ENCODE data around the gene TKT.

The TKT gene

GRCh38 chr3:53232641-53233377 lies 23.0 kb downstream of the TKT start:
- DNase-seq (ENCODE audit: low read depth in 1 of 2, low spot score in 1 of 2) = no peak
- in situ Hi-C loops (cut with HindIII; ENCODE audit: low pct_unique_long_range_greater_than_20kb, low sequenced_read_pairs) = no loop called here
- TF ChIP-seq JUND (IDR thresholded peaks at IDR 0.05; ENCODE audit: low read depth) = no peak

- in situ Hi-C loops (cut with HindIII; ENCODE audit: low pct_unique_long_range_greater_than_20kb, low sequenced_read_pairs) = no loop called here
- no peak for DNase-seq (ENCODE audit: low read depth in 1 of 2, low spot score in 1 of 2)
- TF ChIP-seq JUND (IDR thresholded peaks at IDR 0.05; ENCODE audit: low read depth) = no peak
Observed at GRCh38 chr3:53231532-53232511, 24.0 kb downstream of the TKT start.

GRCh38 chr3:53230789-53231188 lies 25.0 kb downstream of the TKT start:
- no peak for TF ChIP-seq JUND (IDR thresholded peaks at IDR 0.05; ENCODE audit: low read depth)
- no peak for DNase-seq (ENCODE audit: low read depth in 1 of 2, low spot score in 1 of 2)
- in situ Hi-C loops (cut with HindIII; ENCODE audit: low pct_unique_long_range_greater_than_20kb, low sequenced_read_pairs) = no loop called here

- DNase-seq (ENCODE audit: low read depth in 1 of 2, low spot score in 1 of 2) = no peak
- TF ChIP-seq JUND (IDR thresholded peaks at IDR 0.05; ENCODE audit: low read depth) = no peak
- in situ Hi-C loops (cut with HindIII; ENCODE audit: low pct_unique_long_range_greater_than_20kb, low sequenced_read_pairs) = no loop called here
Observed at GRCh38 chr3:53230041-53230621, 25.7 kb downstream of the TKT start.

- in situ Hi-C loops (cut with HindIII; ENCODE audit: low pct_unique_long_range_greater_than_20kb, low sequenced_read_pairs) = no loop called here
- no peak for TF ChIP-seq JUND (IDR thresholded peaks at IDR 0.05; ENCODE audit: low read depth)
- no peak for DNase-seq (ENCODE audit: low read depth in 1 of 2, low spot score in 1 of 2)
Observed at GRCh38 chr3:53229606-53230005, 26.2 kb downstream of the TKT start.

- in situ Hi-C loops (cut with HindIII; ENCODE audit: low pct_unique_long_range_greater_than_20kb, low sequenced_read_pairs) = no loop called here
- DNase-seq (ENCODE audit: low read depth in 1 of 2, low spot score in 1 of 2) = no peak
- TF ChIP-seq JUND (IDR thresholded peaks at IDR 0.05; ENCODE audit: low read depth) = no peak
Observed at GRCh38 chr3:53229171-53229570, 26.7 kb downstream of the TKT start.

- no peak for DNase-seq (ENCODE audit: low read depth in 1 of 2, low spot score in 1 of 2)
- no peak for TF ChIP-seq JUND (IDR thresholded peaks at IDR 0.05; ENCODE audit: low read depth)
- in situ Hi-C loops (cut with HindIII; ENCODE audit: low pct_unique_long_range_greater_than_20kb, low sequenced_read_pairs) = no loop called here
Observed at GRCh38 chr3:53227993-53228885, 27.6 kb downstream of the TKT start.

GRCh38 chr3:53226841-53227407 lies 28.9 kb downstream of the TKT start:
- no peak for DNase-seq (ENCODE audit: low read depth in 1 of 2, low spot score in 1 of 2)
- no peak for TF ChIP-seq JUND (IDR thresholded peaks at IDR 0.05; ENCODE audit: low read depth)
- in situ Hi-C loops (cut with HindIII; ENCODE audit: low pct_unique_long_range_greater_than_20kb, low sequenced_read_pairs) = no loop called here

GRCh38 chr3:53226142-53226840 lies 29.5 kb downstream of the TKT start:
- in situ Hi-C loops (cut with HindIII; ENCODE audit: low pct_unique_long_range_greater_than_20kb, low sequenced_read_pairs) = no loop called here
- TF ChIP-seq JUND (IDR thresholded peaks at IDR 0.05; ENCODE audit: low read depth) = no peak
- no peak for DNase-seq (ENCODE audit: low read depth in 1 of 2, low spot score in 1 of 2)

- DNase-seq (ENCODE audit: low read depth in 1 of 2, low spot score in 1 of 2) = no peak
- TF ChIP-seq JUND (IDR thresholded peaks at IDR 0.05; ENCODE audit: low read depth) = no peak
- in situ Hi-C loops (cut with HindIII; ENCODE audit: low pct_unique_long_range_greater_than_20kb, low sequenced_read_pairs) = no loop called here
Observed at GRCh38 chr3:53225651-53226050, 30.2 kb downstream of the TKT start.

- no peak for TF ChIP-seq JUND (IDR thresholded peaks at IDR 0.05; ENCODE audit: low read depth)
- no peak for DNase-seq (ENCODE audit: low read depth in 1 of 2, low spot score in 1 of 2)
- in situ Hi-C loops (cut with HindIII; ENCODE audit: low pct_unique_long_range_greater_than_20kb, low sequenced_read_pairs) = no loop called here
Observed at GRCh38 chr3:53225181-53225580, 30.6 kb downstream of the TKT start.

Measured in T47D (cell line).